HG03575 (cell line): ENCODE data around the gene P3H1.
"Not testable (repeated sequence)": the region's sequence is repeated elsewhere in the genome, so short reads cannot be mapped to it uniquely, and the experiment has no call there.

Experiments used
- ATAC-seq: cut with Tn5 transposase; IDR thresholded peaks from one replicate; pipeline ENCODE4 v1.9.1; 2021; ENCODE audit not compliant: unreplicated experiment, insufficient number of reproducible peaks, low FRiP score; ENCODE audit errors: extremely low read depth

The P3H1 gene, protein sequence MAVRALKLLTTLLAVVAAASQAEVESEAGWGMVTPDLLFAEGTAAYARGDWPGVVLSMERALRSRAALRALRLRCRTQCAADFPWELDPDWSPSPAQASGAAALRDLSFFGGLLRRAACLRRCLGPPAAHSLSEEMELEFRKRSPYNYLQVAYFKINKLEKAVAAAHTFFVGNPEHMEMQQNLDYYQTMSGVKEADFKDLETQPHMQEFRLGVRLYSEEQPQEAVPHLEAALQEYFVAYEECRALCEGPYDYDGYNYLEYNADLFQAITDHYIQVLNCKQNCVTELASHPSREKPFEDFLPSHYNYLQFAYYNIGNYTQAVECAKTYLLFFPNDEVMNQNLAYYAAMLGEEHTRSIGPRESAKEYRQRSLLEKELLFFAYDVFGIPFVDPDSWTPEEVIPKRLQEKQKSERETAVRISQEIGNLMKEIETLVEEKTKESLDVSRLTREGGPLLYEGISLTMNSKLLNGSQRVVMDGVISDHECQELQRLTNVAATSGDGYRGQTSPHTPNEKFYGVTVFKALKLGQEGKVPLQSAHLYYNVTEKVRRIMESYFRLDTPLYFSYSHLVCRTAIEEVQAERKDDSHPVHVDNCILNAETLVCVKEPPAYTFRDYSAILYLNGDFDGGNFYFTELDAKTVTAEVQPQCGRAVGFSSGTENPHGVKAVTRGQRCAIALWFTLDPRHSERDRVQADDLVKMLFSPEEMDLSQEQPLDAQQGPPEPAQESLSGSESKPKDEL

DNA sequence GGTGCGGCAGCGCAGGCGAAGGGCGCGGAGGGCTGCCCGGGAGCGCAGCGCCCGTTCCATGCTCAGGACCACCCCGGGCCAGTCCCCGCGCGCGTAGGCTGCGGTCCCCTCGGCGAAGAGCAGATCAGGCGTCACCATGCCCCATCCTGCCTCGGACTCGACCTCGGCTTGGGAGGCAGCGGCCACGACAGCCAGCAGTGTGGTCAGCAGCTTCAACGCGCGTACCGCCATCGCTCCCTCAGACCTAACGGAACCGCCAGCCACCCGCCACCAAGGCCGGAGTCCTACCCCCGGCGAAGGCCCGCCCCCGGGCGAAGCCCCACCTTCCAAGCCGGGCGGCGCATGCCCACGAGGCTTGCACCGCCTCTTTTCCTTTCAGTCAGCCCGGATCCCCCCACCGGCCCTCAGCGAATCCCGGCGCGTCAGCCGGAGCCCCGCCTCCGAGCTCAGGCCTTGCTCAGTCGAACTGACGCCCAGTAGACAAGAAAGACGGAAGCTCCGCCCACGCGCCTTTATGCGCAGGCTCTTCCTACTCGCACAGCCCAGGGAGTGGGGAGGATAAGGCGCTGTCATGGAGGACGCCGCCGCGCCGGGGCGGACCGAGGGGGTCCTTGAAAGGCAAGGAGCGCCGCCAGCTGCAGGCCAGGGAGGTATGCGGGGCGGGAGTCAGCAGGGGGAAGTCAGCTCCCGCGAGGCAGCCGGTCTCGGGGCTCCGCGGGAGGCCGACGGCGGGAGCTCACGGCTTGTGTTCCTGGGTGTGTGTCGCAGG is at the start of gene P3H1, which contains the start of gene C1orf50:
P3H1 (minus strand) TSS at position 288 of the 769 bp plus-strand sequence; CDS start at position 231, 57 bp downstream.
C1orf50 (plus strand) TSS at position 509 of the 769 bp plus-strand sequence; CDS start at position 572, 63 bp downstream.
- ATAC-seq = peak; percentile 56

DNA sequence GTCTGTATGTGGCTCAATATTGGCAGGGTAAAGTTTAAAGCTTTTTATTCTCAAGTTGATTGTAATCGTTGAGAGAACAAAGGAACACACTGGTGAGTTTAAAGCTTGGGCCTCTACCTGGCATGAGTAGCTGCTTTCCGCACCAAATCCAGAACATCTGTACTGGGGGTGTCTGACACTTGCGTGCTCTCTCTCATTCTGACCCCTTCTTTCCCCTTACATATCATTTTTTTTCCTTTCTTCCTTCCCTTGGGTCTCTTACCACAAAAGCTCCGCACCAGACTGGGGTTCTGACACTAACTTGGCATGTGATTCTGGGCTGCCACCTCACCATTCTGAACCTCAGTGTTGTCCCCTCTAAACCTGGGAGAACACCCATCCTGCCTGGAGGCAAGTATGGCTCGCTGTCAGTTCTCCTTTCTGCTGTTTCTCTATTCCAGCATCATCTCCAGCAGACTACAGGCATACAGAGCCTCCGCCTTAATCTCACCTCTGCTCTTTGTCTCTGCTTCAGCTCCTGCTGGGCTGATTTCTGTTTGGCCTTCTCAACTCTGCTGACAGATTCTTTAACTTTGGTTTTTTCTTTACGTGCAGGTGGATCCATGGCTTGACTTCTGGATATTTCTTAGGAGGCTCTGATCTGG is 49.2 kb upstream of the P3H1 start:
- ATAC-seq = no peak

DNA sequence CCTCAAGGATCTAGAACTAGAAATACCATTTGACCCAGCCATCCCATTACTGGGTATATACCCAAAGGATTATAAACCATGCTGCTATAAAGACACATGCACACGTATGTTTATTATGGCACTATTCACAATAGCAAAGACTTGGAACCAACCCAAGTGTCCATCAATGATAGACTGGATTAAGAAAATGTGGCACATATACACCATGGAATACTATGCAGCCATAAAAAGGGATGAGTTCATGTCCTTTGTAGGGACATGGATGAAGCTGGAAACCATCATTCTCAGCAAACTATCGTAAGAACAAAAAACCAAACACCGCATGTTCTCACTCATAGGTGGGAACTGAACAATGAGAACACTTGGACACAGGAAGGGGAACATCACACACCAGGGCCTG is 48.0 kb upstream of the P3H1 start:
- ATAC-seq = not testable (repeated sequence)

DNA sequence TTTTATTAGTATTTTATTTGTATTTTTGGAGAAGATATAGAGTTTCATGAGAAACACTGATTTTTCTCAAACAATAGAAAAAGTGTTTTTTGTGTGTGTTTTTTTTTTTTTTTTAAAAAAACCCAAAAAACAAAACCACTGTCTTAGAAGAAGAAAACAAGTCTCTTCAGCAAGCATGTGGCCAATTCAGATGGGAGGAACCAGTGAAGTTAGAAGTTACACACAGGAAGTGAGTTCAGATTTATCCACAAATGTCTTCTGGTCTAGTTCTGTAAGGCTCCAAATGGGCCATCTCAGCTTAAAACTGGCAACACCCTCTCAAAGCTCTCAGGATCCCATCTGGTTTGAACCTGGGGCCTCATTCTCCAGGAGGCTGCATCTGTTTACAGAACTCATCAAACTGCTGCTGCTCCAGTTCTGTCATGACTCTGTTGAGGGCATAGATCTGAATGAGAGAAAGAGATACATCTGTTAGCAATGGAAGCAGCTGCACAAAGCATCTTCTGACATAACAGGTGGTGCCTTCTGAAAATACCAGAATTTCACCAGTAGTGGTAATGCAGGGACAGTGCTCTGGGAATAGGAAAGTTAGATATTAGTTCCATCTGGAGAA is 40.3 kb upstream of the P3H1 start:
- ATAC-seq = no peak

DNA sequence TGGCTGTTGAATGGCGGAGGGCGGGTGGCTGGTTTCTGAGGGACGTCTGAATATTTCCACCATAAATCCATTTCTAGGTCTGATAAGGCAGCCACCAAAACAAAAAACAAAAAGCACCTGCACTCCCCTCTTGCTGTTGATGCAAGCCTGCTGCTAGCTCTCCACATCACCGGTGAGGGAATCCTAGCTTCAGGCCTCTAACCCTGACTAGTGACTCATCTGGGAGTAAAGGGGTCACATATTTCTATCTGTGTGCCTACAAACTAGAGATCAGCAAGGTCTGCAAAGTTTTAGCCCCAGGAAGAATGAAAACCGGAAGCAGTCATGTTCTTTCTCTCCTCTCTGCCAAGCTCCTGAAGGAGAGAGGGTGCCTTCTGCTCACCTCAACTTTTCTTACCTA is 39.8 kb upstream of the P3H1 start:
- no peak for ATAC-seq

DNA sequence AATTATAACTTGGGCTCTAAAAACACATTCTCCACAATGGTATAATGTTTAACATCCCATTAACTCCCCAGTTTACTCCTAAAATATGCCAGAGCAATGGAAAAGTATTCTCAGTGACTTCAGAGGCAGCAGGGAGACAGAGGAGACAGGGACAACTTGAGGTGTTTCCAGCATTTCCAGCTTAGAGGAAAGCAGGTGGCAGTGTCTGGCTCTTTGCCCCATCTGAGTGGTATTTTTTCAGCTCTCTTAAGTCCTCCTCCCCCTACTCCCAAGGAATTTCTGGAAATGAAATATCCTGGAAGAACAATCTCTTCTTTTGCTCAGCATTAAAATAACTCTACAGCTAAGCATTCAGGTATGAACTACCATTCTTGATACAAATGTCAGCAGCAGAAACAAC is 39.3 kb upstream of the P3H1 start:
- ATAC-seq = no peak

DNA sequence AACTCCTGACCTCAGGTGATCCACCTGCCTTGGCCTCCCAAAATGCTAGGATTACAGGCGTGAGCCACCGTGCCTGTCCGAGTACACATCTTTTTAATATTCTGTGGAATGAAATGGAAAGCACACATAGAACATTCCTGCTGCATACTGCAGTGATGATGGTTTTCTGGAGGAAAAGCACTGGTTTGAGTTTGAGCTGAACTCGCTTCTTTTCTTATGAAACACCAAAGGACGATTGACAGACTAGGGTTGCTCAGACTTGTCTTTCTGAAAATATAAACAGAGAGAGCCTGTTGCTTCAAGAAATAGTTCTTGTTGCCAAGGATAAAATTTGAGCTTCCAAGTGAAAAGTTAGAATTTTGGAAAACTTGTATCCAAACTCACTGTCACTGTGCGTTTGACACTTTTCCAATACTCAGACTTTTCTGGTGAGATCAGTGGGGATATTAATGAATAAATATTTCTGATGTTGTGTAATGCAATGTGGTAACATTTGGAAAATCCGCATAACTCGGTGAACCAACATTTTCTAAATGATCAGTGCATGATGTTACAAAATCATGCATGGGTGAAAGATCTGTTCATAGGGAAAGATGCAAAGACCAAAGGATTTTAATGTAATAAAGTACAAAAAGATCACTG is 35.1 kb upstream of the P3H1 start:
- ATAC-seq = no peak

DNA sequence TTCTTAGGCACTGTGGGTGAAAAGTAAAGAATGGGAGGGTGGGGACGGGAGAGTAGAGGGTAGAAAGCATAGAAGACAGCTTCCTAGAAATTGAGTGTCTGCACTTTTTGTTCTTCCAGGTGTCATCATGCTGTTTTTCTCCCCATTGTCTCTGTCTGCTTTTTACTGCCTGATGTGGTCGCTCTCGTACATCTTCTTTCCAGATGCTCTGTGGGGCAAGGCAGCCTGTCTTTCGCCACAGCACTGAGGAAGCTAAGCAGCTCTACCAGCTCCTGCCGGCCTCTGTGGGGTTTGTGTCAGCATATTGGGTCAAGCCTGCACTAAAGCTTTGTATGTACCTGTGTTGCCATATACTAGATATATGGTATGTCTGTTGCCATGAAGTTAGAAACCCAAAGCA is 31.2 kb upstream of the P3H1 start:
- no peak for ATAC-seq

DNA sequence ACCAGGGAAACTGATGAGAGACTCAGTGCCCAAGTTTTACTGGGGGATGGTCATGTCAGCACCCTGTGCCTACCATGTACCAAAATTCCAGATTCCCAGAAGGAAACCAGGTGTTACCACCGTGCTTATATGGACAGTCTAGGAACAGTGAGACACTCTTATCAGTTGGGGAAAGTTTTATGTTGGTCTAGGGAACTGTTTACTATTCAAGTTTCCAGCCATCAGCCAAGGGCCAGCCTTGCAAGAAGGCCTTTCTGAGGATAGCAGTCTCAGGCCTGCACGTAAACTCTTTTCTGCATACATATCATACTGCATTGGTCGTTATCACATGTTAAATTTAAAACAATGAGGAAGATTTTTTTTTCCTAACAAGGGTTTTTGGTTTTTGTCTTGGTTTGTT is 30.6 kb upstream of the P3H1 start:
- no peak for ATAC-seq

DNA sequence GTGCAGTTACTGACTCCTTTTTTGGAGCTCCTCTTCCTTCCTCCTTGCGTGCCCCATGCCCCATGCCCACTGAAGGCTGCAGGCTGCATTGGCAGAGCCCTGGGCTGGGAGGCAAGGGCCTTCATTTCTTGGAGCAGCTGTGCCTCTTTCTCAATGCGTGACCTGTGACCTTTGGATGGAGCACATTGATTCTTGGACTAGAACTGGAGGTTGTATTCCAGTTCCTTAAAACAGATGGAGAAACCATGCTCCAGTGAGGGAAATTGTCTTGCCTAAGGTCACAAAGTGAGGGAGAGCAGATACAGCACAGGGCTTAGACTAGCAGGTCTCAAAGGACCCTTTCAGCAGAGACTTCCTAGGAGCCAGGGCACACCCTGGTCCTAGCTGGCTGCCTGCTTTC is 27.0 kb upstream of the P3H1 start:
- no peak for ATAC-seq

DNA sequence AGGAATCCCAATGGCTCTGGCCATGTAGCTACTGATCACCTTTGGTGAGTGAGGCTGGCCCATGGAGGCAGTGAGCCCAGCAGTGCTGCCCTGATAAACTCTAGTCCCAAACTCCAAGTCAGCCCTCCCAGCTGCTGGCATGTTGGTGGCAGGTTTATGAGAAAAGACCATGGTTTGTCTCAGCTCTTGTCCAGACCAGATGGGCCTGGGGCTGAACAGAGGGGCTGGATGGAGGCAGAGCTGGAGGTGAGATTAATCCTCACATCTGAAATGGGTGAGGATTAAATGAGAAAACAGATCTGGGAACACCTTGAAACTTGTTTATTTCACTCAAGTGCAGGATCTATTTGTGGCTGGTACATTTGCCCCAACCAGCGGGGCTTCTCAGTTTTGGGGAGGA is 21.2 kb upstream of the P3H1 start:
- no peak for ATAC-seq

DNA sequence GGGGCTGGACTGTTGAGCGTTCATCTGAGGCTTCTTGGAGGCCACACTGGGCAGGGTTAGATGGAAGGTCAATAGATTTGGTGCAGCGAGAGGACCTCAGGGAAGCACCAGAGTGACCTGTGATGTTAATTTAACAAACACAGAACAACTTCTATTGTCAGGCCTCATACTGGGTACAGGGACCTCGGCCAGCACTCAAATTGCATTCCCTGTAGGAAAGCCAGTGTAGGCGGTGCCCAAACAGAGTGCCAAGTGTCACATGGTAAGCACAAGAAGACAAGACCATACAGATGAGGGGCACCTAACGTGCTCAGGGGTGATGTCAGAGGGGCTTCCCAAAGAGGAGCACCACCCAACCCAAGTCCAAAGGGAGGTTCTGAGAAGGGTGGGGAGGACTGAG is 19.3 kb upstream of the P3H1 start:
- no peak for ATAC-seq

DNA sequence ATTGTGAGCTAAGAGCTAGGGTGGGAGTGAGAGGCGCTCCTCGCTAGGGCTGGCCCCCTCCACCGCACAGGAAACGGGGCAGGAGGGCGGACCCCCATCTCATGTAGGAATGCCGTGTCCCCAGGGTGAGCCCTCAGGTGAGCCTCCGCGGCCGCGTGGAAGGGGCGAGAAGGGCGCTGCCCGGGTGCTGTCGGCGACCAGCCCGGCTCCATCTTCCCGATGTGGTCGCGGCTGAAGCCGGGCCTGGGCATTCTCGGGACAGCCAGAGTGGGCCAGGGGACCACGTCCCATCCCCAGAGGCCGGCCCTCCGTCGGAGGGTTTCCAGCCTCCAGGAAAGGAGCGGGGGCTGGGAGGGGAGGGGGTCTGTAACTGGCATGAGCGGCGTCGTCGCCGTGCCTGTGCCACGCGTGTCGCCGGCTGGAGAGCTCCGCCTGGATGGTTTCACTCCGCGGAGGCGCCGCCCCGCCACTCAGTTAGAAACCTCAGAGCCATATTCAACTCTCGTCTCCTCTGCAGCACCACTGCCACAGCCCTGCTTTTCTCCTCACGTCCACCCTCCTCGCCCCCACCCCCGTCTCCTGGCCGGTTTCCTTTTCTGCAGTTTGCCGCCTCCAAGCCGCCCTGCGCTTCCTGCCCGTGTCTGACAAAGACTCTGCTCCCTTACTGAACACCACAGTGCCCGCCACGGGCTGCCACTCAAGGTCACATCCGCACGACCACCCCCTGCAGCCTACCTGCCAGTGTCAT is 18.3 kb upstream of the P3H1 start, which contains the start of gene TMEM269:
TMEM269 (plus strand) TSS at position 46 of the 748 bp plus-strand sequence. CDS start 4,903 bp downstream, outside the sequence.
- ATAC-seq = no peak

DNA sequence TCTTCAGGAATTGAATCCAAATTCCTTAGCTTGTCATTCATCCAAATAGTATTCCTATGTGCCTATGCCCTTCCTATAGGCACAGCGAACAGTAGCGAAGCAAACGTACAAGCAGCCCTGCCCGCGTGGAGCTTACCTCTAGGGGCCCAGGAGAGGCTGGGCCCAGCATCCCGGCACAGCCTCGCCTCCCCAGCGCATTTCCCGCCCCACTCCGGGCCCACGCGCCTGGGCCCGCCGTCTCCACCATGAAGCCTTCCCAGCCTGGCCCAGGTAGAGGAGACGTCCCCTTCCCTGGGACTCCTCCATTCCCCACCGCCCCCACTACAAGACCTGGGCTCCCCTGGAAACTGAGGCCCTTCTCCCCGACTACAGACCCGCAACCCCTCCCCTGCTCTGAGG is 17.7 kb upstream of the P3H1 start:
- no peak for ATAC-seq

DNA sequence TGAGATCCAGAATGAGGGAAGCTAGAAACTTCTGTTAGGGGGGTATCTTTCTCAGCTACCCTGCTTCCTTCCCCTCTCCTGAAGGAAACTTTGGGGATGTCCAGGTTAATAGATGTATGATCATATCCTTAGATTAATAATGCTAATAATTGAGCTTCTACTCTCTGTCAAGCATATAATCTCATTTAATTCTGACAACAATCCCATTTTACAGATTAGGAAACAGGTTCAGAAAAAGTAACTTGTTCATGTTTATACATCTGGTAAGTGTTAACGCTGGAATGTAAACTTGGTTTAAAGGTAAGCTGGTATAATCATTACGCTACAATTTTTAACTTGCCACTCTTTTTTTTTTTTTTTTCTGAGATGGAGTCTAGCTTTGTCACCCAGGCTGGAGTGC is 16.3 kb upstream of the P3H1 start:
- no peak for ATAC-seq

DNA sequence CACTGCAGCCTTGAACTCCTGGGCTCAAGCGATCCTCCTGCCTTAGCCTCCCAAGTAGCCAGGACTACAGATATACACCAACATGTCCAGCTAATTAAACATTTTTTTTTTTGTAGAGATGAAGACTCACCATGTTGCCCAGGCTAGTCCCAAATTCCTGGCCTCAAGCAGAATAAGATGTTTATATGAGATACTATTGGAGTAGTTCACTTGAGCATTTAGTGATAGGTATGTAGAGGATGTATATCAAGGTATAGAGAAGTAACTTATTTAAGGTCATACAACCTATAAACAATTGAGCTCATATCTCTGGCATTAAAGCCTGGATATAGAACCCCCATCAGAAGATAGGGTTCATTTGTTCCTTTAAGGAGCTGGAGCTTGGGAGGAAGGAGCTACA is 13.3 kb upstream of the P3H1 start:
- no peak for ATAC-seq

DNA sequence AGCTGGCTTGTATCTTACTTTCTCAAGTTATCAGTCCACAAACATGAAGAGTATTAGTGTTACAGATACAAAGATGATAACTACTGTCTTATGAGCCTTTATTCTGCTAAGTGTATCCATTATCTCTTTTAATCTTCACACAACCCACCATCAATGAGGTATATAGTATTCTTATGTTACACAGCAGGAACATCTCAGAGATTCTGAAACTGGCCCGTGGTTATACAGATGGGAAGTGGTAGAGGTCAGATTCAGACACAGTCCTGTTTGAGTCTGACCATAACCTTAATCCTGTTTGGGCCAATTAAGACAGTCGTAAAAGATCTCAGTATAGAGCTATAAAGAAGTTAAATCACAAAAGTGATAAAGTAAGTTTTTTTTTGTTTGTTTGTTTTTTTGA is 12.9 kb upstream of the P3H1 start:
- ATAC-seq = no peak

DNA sequence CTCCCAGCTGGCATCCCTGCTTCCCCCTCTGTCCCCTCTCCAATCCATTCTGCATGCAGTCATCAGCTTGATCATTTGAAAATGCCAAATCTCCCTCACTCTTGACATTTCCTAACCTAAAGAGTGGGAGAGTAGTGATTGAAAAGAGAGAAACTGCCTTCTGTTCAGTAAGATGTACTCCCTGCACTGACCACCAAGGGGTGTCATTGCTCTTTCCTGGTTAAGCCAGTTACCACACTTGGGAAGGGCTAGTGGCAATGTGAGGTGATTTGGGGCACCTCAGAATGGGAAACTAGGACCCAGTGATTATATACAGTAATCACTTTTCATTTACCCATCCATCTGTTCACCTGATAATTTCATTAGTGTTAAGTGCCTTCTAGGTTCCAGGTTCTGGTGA is 11.0 kb upstream of the P3H1 start:
- no peak for ATAC-seq
